Activated naive CD4-positive, alpha-beta T cell treated with anti-CD3 and anti-CD28 coated beads, Interleukin-2, amount 10 ng/mL, durations not matched to agents 7 days and 5 days (primary cell): ENCODE measurements around the gene PROSER1.
"Not testable (repeated sequence)": the region's sequence is repeated elsewhere in the genome, so short reads cannot be mapped to it uniquely, and the experiment has no call there.

Source experiments
- CTCF ChIA-PET: fragments of 350-600 bp; sonication (Branson Sonifier 250); formaldehyde crosslinking; loops from one replicate; lab custom pipeline; 2021; ENCODE audit warnings: antibody characterized with exemption; lab: Charles Lee
- DNase-seq: peaks from one replicate; pipeline ENCODE4 v3.0.0-alpha.2; 2020
- H3K27ac Mint-ChIP-seq: one replicate; pipeline ENCODE4 v1.8.0; 2021; ENCODE audit warnings: mild to moderate bottlenecking, moderate library complexity, mixed read lengths
- H3K27me3 Mint-ChIP-seq: one replicate; pipeline ENCODE4 v1.8.0; 2021; ENCODE audit warnings: mild to moderate bottlenecking, mixed read lengths
- H3K36me3 Mint-ChIP-seq: one replicate; pipeline ENCODE4 v1.8.0; 2021; ENCODE audit warnings: mixed read lengths
- H3K4me1 Mint-ChIP-seq: one replicate; pipeline ENCODE4 v1.8.0; 2021; ENCODE audit warnings: mixed read lengths
- H3K4me3 Mint-ChIP-seq: one replicate; pipeline ENCODE4 v1.8.0; 2021; ENCODE audit warnings: mild to moderate bottlenecking, moderate library complexity, mixed read lengths
- H3K9me3 Mint-ChIP-seq: one replicate; pipeline ENCODE4 v1.8.0; 2021; ENCODE audit warnings: mixed read lengths

The PROSER1 gene

DNA sequence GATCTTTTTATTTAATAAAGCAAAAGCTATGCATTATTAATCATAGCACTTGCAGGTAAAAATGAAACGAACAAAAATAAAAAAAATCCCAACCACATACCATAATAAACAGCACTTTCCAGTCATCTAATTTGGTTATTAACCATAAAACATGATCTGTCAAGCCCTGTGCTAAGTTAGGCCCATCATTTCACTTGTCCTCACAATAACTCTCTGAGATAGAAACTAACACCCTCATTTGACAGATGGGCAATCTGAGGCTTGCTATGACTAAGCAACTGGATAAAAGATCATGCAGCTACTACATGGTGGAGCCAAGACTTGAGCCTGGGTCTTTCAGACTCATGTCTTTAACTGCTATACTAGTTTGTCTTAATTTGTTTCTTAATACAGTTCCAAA lies 21.8 kb downstream of the PROSER1 start:
- Mint-ChIP-seq H3K9me3 (no peaks in the 10 kb centered on the region), H3K27ac (no peak overlapping the region), H3K27me3 (no peaks in the 10 kb centered on the region), H3K36me3 (peaks cover 51% of the 10 kb centered on the region), H3K4me1 (peaks cover 8% of the 10 kb centered on the region), H3K4me3 (no peak overlapping the region)
- CTCF ChIA-PET: interaction anchor here (0.7 kb wide), 2 partner anchors 16 to 148 kb away, joined by 3 read pairs; no protein-coding TSS in a partner anchor
- DNase-seq: no peak

- peaks cover 7% of the 10 kb centered on the region for H3K4me1 Mint-ChIP-seq
- H3K27ac Mint-ChIP-seq: no peak overlapping the region
- CTCF ChIA-PET: interaction anchor here (1.0 kb wide), 1 partner anchor 48 kb away, joined by 4 read pairs; no protein-coding TSS in a partner anchor
- peaks cover 55% of the 10 kb centered on the region for H3K36me3 Mint-ChIP-seq
- no peaks in the 10 kb centered on the region for H3K27me3 Mint-ChIP-seq
- DNase-seq: no peak
- H3K4me3 Mint-ChIP-seq: no peak overlapping the region
- H3K9me3 Mint-ChIP-seq: no peaks in the 10 kb centered on the region
Measured at GRCh38 chr13:39013462-39013861, 24.4 kb downstream of the PROSER1 start.

- Mint-ChIP-seq H3K4me3 (no peak overlapping the region), H3K27me3 (no peaks in the 10 kb centered on the region), H3K27ac (no peak overlapping the region), H3K9me3 (no peaks in the 10 kb centered on the region), H3K36me3 (peaks cover 61% of the 10 kb centered on the region), H3K4me1 (no peaks in the 10 kb centered on the region)
- CTCF ChIA-PET: no interaction called here
- no peak for DNase-seq
Measured at GRCh38 chr13:39012608-39013007, 25.3 kb downstream of the PROSER1 start.

- H3K27ac Mint-ChIP-seq, H3K4me3 Mint-ChIP-seq, DNase-seq, H3K4me1 Mint-ChIP-seq, H3K27me3 Mint-ChIP-seq, CTCF ChIA-PET, H3K9me3 Mint-ChIP-seq: not testable (repeated sequence)
- peaks cover 26% of the 10 kb centered on the region for H3K36me3 Mint-ChIP-seq
Measured at GRCh38 chr13:39006371-39007111, 31.3 kb downstream of the PROSER1 start.

DNA sequence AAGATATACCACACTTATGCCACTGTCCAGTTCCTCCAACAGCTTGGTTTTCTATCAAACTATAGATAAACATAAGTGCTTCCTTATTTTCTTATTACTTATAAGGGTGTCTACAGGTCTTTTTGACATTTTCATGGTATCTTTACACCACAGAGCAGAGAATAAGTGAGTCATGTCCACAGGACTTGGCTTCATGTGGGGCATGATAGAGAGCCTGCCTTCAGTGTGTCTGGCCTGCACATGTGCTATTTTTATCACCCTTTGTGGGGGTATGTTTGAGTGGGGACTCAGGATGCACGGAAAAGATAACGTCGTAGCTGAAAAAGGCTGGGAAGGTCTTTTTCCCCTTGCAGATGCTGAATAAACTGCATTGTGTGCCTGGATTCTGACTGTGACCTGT lies 39.1 kb downstream of the PROSER1 start:
- Mint-ChIP-seq H3K27me3 (no peaks in the 10 kb centered on the region), H3K4me1 (no peaks in the 10 kb centered on the region), H3K36me3 (no peaks in the 10 kb centered on the region), H3K9me3 (no peaks in the 10 kb centered on the region), H3K4me3 (no peak overlapping the region), H3K27ac (no peak overlapping the region)
- no peak for DNase-seq
- CTCF ChIA-PET: no interaction called here

DNA sequence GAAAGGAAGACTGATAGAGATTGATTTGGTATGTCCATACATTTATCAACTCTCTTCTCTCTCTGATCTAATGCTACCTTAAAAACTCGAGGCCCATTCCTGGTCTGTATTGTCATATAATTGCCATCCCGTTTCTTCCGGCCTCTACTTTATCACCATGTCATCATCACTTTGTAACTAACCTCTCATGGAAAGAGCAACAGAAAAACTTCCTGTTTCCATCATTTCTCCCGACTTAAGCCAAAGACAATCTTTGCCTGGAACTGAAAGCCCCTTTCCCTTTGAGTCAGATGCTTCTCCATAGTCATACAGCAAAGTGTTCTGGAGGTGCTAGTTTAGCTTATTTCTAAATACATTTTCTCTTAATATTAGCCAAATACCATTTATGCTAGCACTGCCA lies 44.5 kb downstream of the PROSER1 start:
- Mint-ChIP-seq H3K36me3 (no peaks in the 10 kb centered on the region), H3K4me1 (no peaks in the 10 kb centered on the region), H3K27me3 (no peaks in the 10 kb centered on the region), H3K9me3 (no peaks in the 10 kb centered on the region), H3K27ac (no peak overlapping the region), H3K4me3 (no peak overlapping the region)
- CTCF ChIA-PET: no interaction called here
- DNase-seq: no peak

GRCh38 chr13:38990693-38991092 lies 47.2 kb downstream of the PROSER1 start, which contains the start of gene STOML3:
TSS of gene STOML3 (minus strand) at chr13:38990831. CDS start at chr13:38990721, 110 bp downstream.
- H3K36me3 Mint-ChIP-seq: no peaks in the 10 kb centered on the region
- no peaks in the 10 kb centered on the region for H3K4me1 Mint-ChIP-seq
- CTCF ChIA-PET: no interaction called here
- no peaks in the 10 kb centered on the region for H3K27me3 Mint-ChIP-seq
- no peak within 1 kb of the TSS for H3K4me3 Mint-ChIP-seq
- DNase-seq: no peak
- no peaks in the 10 kb centered on the region for H3K9me3 Mint-ChIP-seq
- H3K27ac Mint-ChIP-seq: no peak within 1 kb of the TSS

DNA sequence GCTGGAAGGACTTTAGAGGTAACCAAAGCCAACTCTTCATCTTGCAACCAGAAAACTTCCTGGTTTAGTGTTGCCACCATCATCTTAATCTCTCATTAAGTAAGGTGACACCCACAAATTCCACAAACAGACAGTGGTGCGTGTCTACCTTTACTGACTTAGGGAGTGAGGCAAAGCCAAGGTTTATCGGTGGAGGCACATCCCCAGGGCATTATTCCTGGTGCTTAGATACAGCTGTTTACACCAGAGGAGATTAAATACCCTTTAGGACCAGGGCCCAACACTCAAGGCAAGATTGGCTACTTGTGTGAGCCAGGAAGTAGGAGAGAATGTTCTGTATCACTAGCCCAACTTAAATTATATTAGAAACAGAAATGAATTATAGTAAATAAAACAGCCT lies 56.8 kb downstream of the PROSER1 start:
- H3K4me3 Mint-ChIP-seq: no peak overlapping the region
- H3K9me3 Mint-ChIP-seq: peaks cover 2% of the 10 kb centered on the region
- CTCF ChIA-PET: no interaction called here
- H3K27ac Mint-ChIP-seq: no peak overlapping the region
- H3K36me3 Mint-ChIP-seq: no peaks in the 10 kb centered on the region
- no peak for DNase-seq
- H3K27me3 Mint-ChIP-seq: peaks cover 5% of the 10 kb centered on the region
- H3K4me1 Mint-ChIP-seq: no peaks in the 10 kb centered on the region

GRCh38 chr13:38980750-38981078 lies 57.2 kb downstream of the PROSER1 start:
- Mint-ChIP-seq H3K36me3 (no peaks in the 10 kb centered on the region), H3K27ac (no peak overlapping the region), H3K4me3 (no peak overlapping the region), H3K27me3 (peaks cover 5% of the 10 kb centered on the region), H3K9me3 (peaks cover 2% of the 10 kb centered on the region), H3K4me1 (no peaks in the 10 kb centered on the region)
- no peak for DNase-seq
- CTCF ChIA-PET: no interaction called here

DNA sequence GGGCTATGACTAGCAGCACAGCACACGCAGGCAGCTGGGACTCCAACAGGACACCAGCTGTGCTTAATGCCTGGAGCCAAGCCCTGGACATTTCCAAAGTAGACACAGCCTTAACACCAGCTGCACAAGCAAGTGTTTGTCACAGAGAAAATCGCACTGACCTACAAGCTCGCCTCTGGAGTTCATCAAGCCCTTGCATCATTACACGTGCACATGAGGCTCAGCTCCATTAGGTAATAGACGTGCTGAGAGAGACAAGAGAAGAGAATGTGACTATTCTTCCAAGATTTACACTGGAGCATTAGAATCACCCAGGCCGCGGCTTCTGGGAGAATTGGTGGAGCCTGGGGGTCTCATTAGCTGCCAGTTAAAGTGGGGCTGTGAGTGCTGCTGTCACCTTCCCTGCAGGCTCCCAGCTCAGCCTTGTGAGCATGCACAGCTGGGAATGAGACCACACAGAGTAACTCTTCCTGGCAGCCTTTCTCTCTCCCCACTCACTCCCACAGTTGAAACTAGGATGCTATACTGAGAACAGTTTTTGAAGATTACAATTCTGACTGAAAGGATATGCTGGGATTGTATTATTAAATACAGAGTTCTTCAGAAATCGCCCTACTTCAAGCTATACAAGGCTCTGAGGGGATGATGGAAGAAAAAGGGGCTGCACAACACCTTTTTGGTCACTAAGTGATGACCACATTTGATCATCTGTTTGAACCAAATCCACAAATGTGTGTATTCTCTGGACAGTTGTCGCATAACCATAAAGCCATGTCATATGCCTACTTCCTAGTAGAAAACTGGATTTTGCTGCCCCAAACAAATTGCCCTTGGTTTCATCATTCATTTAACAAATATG lies 57.8 kb downstream of the PROSER1 start:
- CTCF ChIA-PET: no interaction called here

DNA sequence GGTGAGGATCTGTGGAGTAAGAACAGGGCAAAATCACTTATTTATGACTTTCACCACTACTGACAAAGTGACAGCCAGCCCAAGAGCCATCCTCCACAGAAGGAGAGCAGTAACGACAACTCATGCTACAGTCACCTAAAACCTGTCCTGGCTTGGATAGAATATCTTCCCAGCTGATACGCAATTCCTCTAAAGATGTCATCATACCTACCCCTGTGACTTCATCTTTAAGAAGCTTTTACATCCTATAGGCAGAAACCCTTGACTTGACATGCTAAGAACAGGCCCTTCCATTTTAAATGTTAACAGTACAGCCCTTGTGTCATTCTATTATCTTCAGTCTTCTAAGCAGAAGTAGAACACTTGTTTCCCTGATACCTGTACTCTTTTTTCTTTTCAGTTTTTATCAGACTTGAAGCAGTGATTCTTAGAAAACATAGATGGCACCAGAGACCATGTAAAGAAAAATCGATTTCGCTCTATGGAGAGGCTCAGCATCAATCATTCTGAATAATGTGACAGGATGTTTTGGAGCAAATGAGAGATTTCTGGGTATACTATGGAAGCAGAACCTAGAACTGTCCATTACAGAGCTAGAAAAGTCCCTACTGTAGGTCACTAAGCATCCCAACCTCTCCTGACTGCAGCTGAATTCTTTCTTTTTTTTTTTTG lies 67.4 kb downstream of the PROSER1 start:
- peaks cover 3% of the 10 kb centered on the region for H3K27me3 Mint-ChIP-seq
- no peaks in the 10 kb centered on the region for H3K36me3 Mint-ChIP-seq
- no peak for DNase-seq
- H3K9me3 Mint-ChIP-seq: no peaks in the 10 kb centered on the region
- H3K4me1 Mint-ChIP-seq: no peaks in the 10 kb centered on the region
- CTCF ChIA-PET: no interaction called here
- no peak overlapping the region for H3K27ac Mint-ChIP-seq
- H3K4me3 Mint-ChIP-seq: no peak overlapping the region

More for the DNA sequence above, 57.8 kb downstream of the PROSER1 start:
- peaks cover 2% of the 10 kb centered on the region for H3K9me3 Mint-ChIP-seq
- no peak for DNase-seq
- H3K4me3 Mint-ChIP-seq: no peak overlapping the region
- no peaks in the 10 kb centered on the region for H3K4me1 Mint-ChIP-seq
- no peak overlapping the region for H3K27ac Mint-ChIP-seq
- no peaks in the 10 kb centered on the region for H3K36me3 Mint-ChIP-seq
- H3K27me3 Mint-ChIP-seq: peaks cover 5% of the 10 kb centered on the region

DNA sequence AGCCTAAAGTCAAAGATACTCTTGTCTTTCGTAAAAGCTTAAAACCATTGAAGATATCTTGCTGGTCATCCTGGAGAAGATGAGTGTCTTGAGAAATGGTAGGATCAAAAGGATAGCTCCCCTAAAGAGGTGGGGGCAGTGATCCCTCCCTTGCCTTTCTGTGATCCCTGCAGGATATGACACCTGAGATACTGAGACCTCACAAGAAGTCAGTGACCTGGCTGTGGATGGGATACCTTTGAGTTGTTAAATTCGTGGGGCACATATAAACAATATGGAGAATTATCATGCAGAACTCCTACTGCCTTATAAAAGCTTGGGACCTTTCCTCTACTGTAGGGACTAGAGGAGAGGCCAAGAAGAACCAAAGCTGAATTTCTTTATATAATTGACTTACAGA lies 68.7 kb downstream of the PROSER1 start:
- H3K36me3 Mint-ChIP-seq: no peaks in the 10 kb centered on the region
- CTCF ChIA-PET: no interaction called here
- no peaks in the 10 kb centered on the region for H3K4me1 Mint-ChIP-seq
- no peak overlapping the region for H3K4me3 Mint-ChIP-seq
- H3K9me3 Mint-ChIP-seq: no peaks in the 10 kb centered on the region
- H3K27ac Mint-ChIP-seq: no peak overlapping the region
- no peak for DNase-seq
- peaks cover 3% of the 10 kb centered on the region for H3K27me3 Mint-ChIP-seq

- DNase-seq: no peak
- no peaks in the 10 kb centered on the region for H3K36me3 Mint-ChIP-seq
- no peaks in the 10 kb centered on the region for H3K4me1 Mint-ChIP-seq
- no peaks in the 10 kb centered on the region for H3K9me3 Mint-ChIP-seq
- CTCF ChIA-PET: no interaction called here
- H3K27ac Mint-ChIP-seq: no peak overlapping the region
- H3K4me3 Mint-ChIP-seq: no peak overlapping the region
- peaks cover 3% of the 10 kb centered on the region for H3K27me3 Mint-ChIP-seq
Measured at GRCh38 chr13:38967446-38967845, 70.4 kb downstream of the PROSER1 start.

- Mint-ChIP-seq H3K27me3 (peaks cover 3% of the 10 kb centered on the region), H3K36me3 (no peaks in the 10 kb centered on the region)
- CTCF ChIA-PET: interaction anchor here (0.6 kb wide), 1 partner anchor 49 kb away, joined by 4 read pairs; no protein-coding TSS in a partner anchor
Measured at GRCh38 chr13:38965281-38965680, 72.6 kb downstream of the PROSER1 start.

More at GRCh38 chr13:38965281-38965680, 72.6 kb downstream of the PROSER1 start:
- H3K27ac Mint-ChIP-seq: no peak overlapping the region
- no peaks in the 10 kb centered on the region for H3K4me1 Mint-ChIP-seq
- no peak for DNase-seq
- H3K4me3 Mint-ChIP-seq: no peak overlapping the region
- no peaks in the 10 kb centered on the region for H3K9me3 Mint-ChIP-seq
